Prostate gland (tissue), 2 donors: ENCODE measurements around the gene GPR179.

ENCODE experiments used
- POLR2A ChIP-seq: fragments of 450-650 bp; IDR thresholded peaks from one replicate; pipeline ENCODE4 v1.6.1; 2016; ENCODE audit warnings: antibody characterized with exemption, mild to moderate bottlenecking
- TF ChIP-seq, protein P1 (sequence below), 4 experiments: fragments of 200-600 bp in 2 of 4; fragments of 450-650 bp in 2 of 4; sonication (generic) in 2 of 4; IDR thresholded peaks; 1 replicate in 3 of 4; 2 replicates in 1 of 4; pipeline ENCODE4 v1.5.1; 2016 to 2019; ENCODE audit warnings: antibody characterized with exemption in 4 of 4, mild to moderate bottlenecking in 2 of 4, moderate library complexity in 2 of 4

DNA sequence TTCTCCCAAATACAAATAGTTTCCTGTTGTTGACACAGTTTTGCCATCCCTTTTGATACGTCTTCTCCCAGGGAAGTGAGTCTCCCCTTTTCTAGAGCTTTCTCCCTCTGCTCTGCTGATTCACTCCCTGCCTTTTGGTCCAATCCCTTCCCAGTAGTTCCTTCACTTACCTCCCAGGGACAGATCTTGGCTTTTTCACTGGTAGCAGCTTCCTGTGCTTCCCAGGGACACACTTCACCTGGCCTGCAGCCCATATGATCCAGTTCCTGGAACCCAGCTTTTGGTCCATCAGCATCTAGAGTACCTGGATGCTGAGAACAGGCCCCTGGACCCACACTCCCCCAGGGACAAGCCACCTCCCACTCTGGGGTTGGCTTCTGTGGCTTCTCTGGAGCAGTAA is 15.8 kb downstream of the GPR179 start:
- TF ChIP-seq POLR2A: no peak
- TF ChIP-seq, protein P1, sequence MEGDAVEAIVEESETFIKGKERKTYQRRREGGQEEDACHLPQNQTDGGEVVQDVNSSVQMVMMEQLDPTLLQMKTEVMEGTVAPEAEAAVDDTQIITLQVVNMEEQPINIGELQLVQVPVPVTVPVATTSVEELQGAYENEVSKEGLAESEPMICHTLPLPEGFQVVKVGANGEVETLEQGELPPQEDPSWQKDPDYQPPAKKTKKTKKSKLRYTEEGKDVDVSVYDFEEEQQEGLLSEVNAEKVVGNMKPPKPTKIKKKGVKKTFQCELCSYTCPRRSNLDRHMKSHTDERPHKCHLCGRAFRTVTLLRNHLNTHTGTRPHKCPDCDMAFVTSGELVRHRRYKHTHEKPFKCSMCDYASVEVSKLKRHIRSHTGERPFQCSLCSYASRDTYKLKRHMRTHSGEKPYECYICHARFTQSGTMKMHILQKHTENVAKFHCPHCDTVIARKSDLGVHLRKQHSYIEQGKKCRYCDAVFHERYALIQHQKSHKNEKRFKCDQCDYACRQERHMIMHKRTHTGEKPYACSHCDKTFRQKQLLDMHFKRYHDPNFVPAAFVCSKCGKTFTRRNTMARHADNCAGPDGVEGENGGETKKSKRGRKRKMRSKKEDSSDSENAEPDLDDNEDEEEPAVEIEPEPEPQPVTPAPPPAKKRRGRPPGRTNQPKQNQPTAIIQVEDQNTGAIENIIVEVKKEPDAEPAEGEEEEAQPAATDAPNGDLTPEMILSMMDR (IDR thresholded peaks at IDR 0.05): no peak
